Measurements from ENCODE around the gene DEPDC1B.
A peak's percentile ranks its signal among the peaks of the same experiment; 100 is the strongest.

The DEPDC1B gene

GRCh38 chr5:60710362-60710761 lies 10.4 kb upstream of the DEPDC1B start:
- no peak for TF ChIP-seq CTCF (IDR thresholded peaks at IDR 0.05; ENCODE audit: low read depth, low read length, missing control alignments)
- DNase-seq (ENCODE audit: extremely low read depth, low read depth) = no peak
- H3K4me3 ChIP-seq (replicated peaks; ENCODE audit: low read depth, low read length) = no peak overlapping the region

DNA sequence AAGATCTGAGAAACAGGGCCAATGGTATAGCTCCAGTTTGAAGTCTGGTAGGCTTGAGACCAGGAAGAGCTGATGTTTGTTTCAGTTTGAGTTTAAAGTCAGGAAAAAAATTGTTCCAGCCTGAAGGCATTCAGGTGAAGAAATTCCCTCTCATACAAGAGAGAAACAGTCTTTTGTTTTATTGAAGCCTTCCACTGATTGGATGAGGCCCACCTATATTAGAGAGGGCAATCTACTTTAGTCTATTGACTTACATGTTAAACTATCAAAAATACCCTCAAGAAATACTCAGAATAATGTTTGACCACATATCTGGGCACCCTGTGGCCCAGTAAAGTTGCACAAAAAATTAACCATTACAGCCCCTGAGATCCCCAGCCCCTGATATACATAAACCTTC lies 5.2 kb upstream of the DEPDC1B start:
- TF ChIP-seq CTCF (IDR thresholded peaks at IDR 0.05; ENCODE audit: low read depth, low read length, missing control alignments) = no peak
- DNase-seq (ENCODE audit: extremely low read depth, low read depth) = no peak
- no peak overlapping the region for H3K4me3 ChIP-seq (replicated peaks; ENCODE audit: low read depth, low read length)

DNA sequence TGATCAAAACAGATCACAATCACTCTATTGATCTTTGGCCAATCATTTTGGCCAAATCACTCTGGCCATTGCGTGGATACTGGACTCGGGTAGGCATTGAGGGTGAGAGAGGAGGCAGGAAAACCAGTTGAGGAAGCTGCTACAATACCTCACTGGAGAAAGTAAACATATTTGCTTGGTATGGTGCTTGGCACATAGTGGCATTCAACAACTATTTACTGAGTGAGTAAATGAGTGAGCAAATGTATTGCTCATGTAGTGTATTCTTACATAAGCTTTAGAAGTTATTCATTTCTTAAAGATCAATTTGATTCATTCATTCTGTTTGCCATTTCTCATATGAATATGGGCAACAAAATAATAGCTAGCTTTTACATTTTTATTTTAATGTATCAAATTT lies 4.0 kb upstream of the DEPDC1B start:
- H3K4me3 ChIP-seq (replicated peaks; ENCODE audit: low read depth, low read length) = no peak overlapping the region
- TF ChIP-seq CTCF (IDR thresholded peaks at IDR 0.05; ENCODE audit: low read depth, low read length, missing control alignments) = no peak
- no peak for DNase-seq (ENCODE audit: extremely low read depth, low read depth)

GRCh38 chr5:60701321-60701968 lies 1.5 kb upstream of the DEPDC1B start:
- DNase-seq (ENCODE audit: extremely low read depth, low read depth) = no peak
- no peak for TF ChIP-seq CTCF (IDR thresholded peaks at IDR 0.05; ENCODE audit: low read depth, low read length, missing control alignments)
- no peak overlapping the region for H3K4me3 ChIP-seq (replicated peaks; ENCODE audit: low read depth, low read length)

- H3K4me3 ChIP-seq (replicated peaks; ENCODE audit: low read depth, low read length) = peak overlapping the region; percentile 78
- TF ChIP-seq CTCF (IDR thresholded peaks at IDR 0.05; ENCODE audit: low read depth, low read length, missing control alignments) = no peak
- no peak for DNase-seq (ENCODE audit: extremely low read depth, low read depth)
Measured at GRCh38 chr5:60700416-60700757, 421 bp upstream of the DEPDC1B start.

DNA sequence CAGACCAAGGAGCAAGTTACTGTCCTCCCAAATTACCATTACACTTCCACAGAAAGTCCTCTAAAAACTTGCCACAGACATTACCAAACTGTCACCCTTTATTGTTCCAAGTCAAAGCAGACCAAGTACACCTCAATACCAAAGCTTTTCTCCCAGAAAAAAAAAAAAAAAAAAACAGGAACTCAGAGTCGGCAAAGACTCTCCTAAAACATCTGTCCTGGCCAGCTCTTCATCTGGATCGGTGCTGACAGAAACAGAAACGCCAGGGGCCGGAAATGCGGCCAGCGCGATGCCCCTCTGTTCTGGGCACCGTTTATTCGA lies 718 bp downstream of the DEPDC1B start:
- no peak for TF ChIP-seq CTCF (IDR thresholded peaks at IDR 0.05; ENCODE audit: low read depth, low read length, missing control alignments)
- DNase-seq (ENCODE audit: extremely low read depth, low read depth) = no peak
- H3K4me3 ChIP-seq (replicated peaks; ENCODE audit: low read depth, low read length) = peak overlapping the region; percentile 78

DNA sequence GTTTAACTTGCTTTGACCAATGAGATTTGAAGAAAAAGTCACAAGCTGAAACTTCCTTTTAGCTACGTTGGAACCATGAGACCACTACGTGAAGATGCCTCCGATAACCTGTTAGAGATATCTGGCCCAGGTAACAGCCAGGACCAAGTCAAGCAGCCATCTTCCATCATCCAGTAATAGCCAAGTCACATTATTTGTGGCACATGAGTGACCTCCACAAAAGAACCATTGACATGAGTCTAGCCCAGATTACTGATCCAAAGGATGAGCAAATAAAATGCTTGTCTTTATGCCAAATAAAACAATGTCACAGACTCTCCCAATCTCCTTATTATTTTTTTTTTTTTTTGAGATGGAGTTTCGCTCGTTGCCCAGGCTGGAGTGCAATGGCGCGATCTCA lies 1.6 kb downstream of the DEPDC1B start:
- DNase-seq (ENCODE audit: extremely low read depth, low read depth) = no peak
- H3K4me3 ChIP-seq (replicated peaks; ENCODE audit: low read depth, low read length) = peak overlapping the region; percentile 78; the same call in 1 of the 2 replicates
- no peak for TF ChIP-seq CTCF (IDR thresholded peaks at IDR 0.05; ENCODE audit: low read depth, low read length, missing control alignments)

Data from HFF-Myc (cell line).